ENCODE results near the gene RALGPS1.

RALGPS1 gene

DNA sequence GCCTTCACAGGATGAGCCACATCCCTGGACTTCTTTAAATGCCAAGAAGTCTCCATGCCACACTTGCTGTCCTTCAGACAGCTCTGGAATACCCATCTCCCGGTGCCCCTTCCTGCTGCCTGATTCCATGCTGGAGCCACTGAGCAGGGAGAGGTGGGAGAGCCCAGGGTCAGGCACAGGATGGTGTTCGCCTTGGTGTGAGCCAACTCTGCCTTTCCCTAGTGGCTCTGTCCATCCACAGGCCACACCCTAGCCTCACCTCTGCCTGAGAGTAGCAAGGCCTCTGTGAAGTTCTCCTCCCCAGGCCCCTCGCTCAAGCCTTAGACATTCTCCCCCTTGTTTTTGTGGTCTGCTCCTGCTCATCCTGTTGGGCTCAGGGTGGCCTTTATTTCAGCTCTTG, 262.0 kb downstream of the RALGPS1 start:
- TF ChIP-seq, protein P1, sequence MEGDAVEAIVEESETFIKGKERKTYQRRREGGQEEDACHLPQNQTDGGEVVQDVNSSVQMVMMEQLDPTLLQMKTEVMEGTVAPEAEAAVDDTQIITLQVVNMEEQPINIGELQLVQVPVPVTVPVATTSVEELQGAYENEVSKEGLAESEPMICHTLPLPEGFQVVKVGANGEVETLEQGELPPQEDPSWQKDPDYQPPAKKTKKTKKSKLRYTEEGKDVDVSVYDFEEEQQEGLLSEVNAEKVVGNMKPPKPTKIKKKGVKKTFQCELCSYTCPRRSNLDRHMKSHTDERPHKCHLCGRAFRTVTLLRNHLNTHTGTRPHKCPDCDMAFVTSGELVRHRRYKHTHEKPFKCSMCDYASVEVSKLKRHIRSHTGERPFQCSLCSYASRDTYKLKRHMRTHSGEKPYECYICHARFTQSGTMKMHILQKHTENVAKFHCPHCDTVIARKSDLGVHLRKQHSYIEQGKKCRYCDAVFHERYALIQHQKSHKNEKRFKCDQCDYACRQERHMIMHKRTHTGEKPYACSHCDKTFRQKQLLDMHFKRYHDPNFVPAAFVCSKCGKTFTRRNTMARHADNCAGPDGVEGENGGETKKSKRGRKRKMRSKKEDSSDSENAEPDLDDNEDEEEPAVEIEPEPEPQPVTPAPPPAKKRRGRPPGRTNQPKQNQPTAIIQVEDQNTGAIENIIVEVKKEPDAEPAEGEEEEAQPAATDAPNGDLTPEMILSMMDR (IDR thresholded peaks at IDR 0.05; ENCODE audit: borderline replicate concordance, insufficient read depth, low read depth, low read length), result no peak
- H3K4me3 ChIP-seq (ENCODE audit: low read depth, low read length), result no peak overlapping the region

DNA sequence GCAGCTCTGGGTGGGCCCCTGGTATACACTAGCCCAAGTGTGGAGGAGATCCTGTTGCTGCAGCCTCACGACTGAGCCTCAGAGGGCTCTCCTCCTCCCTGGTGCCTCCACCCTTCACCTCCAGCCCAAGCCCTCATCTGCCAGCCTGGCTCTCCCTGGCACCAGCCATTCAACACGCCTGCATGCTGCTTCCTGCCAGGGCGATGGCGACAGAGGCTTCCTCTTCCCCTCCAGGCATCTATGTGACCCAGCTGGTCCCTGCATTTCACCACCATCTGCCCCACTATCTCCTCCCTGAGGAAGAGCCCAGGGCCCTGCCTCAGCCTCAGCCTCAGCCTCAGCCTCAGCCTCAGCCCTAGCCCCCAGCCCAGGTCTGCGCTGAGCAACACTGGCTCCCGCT, 262.6 kb downstream of the RALGPS1 start:
- TF ChIP-seq, protein P1 (IDR thresholded peaks at IDR 0.05; ENCODE audit: borderline replicate concordance, insufficient read depth, low read depth, low read length), result no peak
- no peak overlapping the region for H3K4me3 ChIP-seq (ENCODE audit: low read depth, low read length)

DNA sequence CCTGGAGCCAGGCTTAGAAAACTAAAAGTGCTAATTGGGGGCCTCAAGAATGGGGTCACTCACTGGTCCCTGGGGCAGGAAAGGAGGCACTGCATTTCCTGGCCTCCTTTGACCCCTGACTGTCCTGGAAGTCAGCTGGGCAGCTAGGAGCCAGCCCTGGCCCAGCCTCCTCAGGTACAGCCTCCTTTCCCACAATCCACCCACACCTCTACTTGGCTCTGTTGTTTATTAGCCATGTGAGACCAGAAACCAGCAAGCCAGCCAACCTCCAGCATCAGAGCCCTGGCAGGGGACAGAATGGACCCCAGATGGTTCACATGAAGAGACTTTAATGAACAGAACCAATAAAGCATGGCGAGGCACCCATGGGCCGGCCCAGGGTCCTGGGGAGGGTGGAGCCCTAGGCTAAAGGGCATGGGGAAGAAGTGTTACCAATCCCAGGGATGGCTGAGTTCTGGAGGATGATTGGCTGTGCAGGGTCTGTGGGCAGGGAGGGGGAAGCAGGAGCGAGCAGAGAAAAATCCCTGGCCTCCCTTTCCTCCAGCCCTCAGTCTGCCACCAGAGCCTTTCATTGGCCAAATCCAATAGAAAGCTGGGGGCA, 263.2 kb downstream of the RALGPS1 start:
- TF ChIP-seq, protein P1 (IDR thresholded peaks at IDR 0.05; ENCODE audit: borderline replicate concordance, insufficient read depth, low read depth, low read length), result no peak
- no peak overlapping the region for H3K4me3 ChIP-seq (ENCODE audit: low read depth, low read length)

DNA sequence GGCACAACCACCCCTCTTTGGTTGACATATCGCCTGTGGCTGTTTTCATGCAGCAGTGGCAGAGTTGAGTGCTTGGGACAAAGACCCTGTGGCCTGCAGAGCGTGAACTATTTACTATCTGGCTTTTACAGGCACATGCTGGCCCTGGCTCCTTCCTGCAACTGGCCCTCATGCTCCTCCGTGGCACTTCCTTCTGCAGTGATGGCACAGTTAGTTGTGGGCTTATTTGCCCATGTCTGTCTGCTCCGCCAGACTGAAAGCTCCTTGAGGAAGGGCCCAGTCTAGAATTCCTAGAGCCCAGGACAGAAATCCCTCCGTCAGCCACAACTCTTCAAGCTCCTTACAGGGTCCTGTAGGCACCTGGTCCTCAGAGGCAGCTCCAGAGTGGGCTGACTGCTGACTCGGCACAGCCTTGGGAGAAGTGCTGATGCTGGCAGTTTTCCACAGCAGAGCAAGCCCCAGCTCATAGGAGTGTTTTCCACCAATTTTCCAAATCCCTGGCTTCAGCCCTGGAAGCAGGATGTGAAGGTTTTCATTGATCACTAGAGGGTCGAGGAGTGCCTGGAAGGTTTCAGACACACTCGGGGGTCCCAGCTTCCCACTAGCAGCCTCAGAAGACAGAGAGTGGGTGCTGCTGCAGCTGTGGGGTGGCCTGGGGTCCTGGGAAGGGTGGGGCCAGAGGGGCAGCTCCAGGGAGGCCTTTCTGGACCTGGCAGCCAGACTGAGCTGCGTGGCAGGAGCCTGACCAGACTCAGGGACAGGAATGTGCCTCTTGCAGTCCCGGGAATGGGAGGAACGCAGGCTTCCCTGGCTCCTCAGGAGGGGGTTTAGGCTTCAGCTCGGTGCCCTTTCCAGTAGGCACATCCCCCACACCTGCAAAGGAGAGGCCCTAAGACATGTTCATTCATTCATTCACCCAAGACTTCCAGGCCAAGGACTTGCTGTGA, 264.4 kb downstream of the RALGPS1 start:
- TF ChIP-seq, protein P1 (IDR thresholded peaks at IDR 0.05; ENCODE audit: borderline replicate concordance, insufficient read depth, low read depth, low read length), result no peak
- H3K4me3 ChIP-seq (ENCODE audit: low read depth, low read length), result no peak overlapping the region

DNA sequence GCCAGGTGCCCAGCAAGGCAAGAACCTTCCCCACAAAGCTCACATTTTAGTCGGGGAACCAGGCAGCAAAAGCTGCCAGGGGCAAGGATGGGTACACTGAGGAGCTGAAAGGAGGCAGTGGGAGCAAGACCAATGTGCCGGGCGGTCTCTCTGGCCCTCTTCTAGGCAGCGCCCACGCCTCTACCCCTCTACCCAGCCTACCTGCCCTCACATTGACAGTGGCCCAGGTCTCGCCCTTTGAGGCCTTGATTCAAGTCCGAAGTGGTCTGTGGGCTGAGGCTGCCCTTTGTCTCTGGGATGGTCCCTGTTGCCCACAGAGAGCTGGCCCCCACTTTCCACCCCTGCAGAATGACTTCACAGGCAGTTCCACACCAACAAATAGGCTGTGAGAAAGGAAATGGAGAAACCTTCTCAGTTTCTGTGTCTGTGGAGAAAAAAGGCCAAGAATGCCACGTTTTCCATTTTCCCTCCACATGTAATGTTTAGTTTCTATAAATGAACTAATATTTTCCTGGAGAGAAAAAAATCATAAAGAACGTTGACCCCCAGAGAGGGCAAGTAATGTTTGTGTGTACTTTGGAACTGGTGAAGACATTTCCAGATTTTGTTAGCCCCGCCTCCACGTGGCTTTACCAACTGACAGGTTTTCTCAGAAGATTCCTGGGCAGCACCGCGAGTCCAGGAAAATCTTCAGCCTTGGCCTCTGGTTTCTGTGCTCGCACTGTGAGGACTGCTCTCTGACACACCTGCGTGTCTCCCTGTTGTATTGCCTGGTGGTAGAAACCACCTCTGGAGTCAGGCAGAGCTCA, 265.3 kb downstream of the RALGPS1 start:
- TF ChIP-seq, protein P1 (IDR thresholded peaks at IDR 0.05; ENCODE audit: borderline replicate concordance, insufficient read depth, low read depth, low read length), result no peak
- H3K4me3 ChIP-seq (ENCODE audit: low read depth, low read length), result no peak overlapping the region

DNA sequence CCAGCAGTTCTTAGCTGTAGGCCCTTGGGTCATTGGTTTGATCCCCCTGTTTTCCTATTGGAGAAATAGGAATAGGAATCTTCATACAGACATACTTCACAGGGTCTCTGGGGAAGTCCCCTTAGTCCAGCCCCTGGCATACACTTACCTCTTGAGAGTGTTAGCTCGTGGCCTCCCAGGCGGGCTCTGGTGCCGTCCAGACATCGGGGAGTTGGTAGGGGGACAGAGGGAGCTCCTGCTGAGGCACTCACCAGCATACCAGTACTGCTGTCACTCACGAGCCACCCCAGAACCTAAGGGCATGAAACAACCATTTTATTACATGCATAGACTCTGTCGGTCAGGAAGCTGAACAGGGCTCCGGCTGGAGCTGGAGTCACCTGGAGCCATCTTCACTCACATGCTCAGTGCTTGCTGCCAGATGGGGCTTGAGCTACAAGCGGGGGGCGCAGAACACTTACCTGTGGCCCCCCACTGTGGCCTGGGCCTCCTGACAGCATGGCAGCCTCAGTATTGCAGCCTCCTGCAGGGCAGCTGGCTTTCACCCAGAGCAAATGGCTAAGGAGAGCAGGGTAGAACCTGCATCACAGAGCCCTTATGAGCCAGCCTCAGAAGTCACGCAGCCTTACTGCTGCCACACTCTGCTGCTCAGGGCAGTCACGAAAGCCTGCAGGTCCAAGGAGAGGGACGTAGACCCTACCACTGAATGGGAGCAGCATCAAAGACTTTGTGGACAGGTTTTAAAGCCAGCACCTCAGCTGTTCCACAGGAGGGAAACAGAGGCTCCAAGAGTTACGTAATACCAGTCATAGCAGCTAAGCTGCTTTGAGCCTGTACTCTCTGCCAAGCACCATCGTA, 266.1 kb downstream of the RALGPS1 start:
- TF ChIP-seq, protein P1 (IDR thresholded peaks at IDR 0.05; ENCODE audit: borderline replicate concordance, insufficient read depth, low read depth, low read length), result no peak
- no peak overlapping the region for H3K4me3 ChIP-seq (ENCODE audit: low read depth, low read length)

Measured in GM12875 (cell line).